MCF 10A (cell line): Measurements from ENCODE around the gene RIOK3. TPM values are rescaled to one million over a fixed set of nuclear protein-coding genes. Genes with fewer than 3 reads are reported as not detected.
"Not testable (repeated sequence)": the region's sequence is repeated elsewhere in the genome, so short reads cannot be mapped to it uniquely, and the experiment has no call there.

ENCODE experiments used
- BruUV-seq: library from RNA; stranded (reverse); fragments of 400-500 nt; replicated peaks from 2 replicates; lab custom pipeline; 2021; lab: Mats Ljungman, UMichigan
- CTCF ChIA-PET: fragments of 300-600 bp; sonication (Branson Sonifier 250); formaldehyde crosslinking; extraction: SDS; loops from one replicate; lab custom pipeline; 2021; ENCODE audit warnings: antibody characterized with exemption, inconsistent platforms; lab: Yijun Ruan, JAX
- POLR2A ChIA-PET: fragments of 300-600, 350-650 bp; sonication (Branson Sonifier 250); formaldehyde crosslinking; extraction: SDS; loops from one replicate; lab custom pipeline; 2020; ENCODE audit warnings: antibody characterized with exemption, inconsistent platforms; lab: Yijun Ruan, JAX
- DNase-seq: peaks from one replicate; pipeline ENCODE4 v3.0.0-alpha.2; 2018; ENCODE audit not compliant: unreplicated experiment
- H3K27ac Mint-ChIP-seq: one replicate; pipeline ENCODE4 v1.8.0; 2022; ENCODE audit warnings: mild to moderate bottlenecking, low read depth, mixed read lengths; ENCODE audit not compliant: unreplicated experiment
- H3K27me3 Mint-ChIP-seq: one replicate; pipeline ENCODE4 v1.8.0; 2022; ENCODE audit warnings: mixed read lengths; ENCODE audit not compliant: insufficient read depth, unreplicated experiment
- H3K36me3 Mint-ChIP-seq: one replicate; pipeline ENCODE4 v1.8.0; 2022; ENCODE audit warnings: mild to moderate bottlenecking, moderate library complexity, mixed read lengths; ENCODE audit not compliant: insufficient read depth, unreplicated experiment
- H3K4me1 Mint-ChIP-seq: one replicate; pipeline ENCODE4 v1.8.0; 2022; ENCODE audit warnings: mixed read lengths; ENCODE audit not compliant: insufficient read depth, unreplicated experiment
- H3K4me3 Mint-ChIP-seq: one replicate; pipeline ENCODE4 v1.8.0; 2022; ENCODE audit warnings: mild to moderate bottlenecking, moderate library complexity, mixed read lengths; ENCODE audit not compliant: unreplicated experiment
- H3K9me3 Mint-ChIP-seq: one replicate; pipeline ENCODE4 v1.8.0; 2022; ENCODE audit warnings: mixed read lengths; ENCODE audit not compliant: unreplicated experiment
- CTCF ChIP-seq: fragments of 200-600 bp; IDR thresholded peaks from one replicate; pipeline ENCODE4 v1.8.0; 2022; ENCODE audit warnings: antibody characterized with exemption, mild to moderate bottlenecking; ENCODE audit not compliant: unreplicated experiment
- intact Hi-C: fragments of 100-400 bp; cut with micrococcal nuclease; formaldehyde crosslinking; loops from 2 replicates; pipeline ENCODE4 v1.14.1; 2022
- total RNA-seq: library from RNA; stranded (reverse); gene quantifications from 2 replicates; pipeline ENCODE4 v1.2.3, GENCODE V29; 2022

The RIOK3 gene
- total RNA-seq, 1 experiment from 2014 or later, result 97.1 TPM

GRCh38 chr18:23421277-23421676 lies 31.8 kb upstream of the RIOK3 start:
- Mint-ChIP-seq H3K4me1 (peaks cover 26% of the 10 kb centered on the region), H3K4me3 (no peak overlapping the region), H3K36me3 (no peaks in the 10 kb centered on the region), H3K27me3 (no peaks in the 10 kb centered on the region), H3K27ac (no peak overlapping the region), H3K9me3 (no peaks in the 10 kb centered on the region)
- BruUV-seq, result no TSS peak
- intact Hi-C loops, result no loop called here
- ChIA-PET CTCF (interaction anchor here (0.7 to 1.1 kb wide), 2 partner anchors 418 to 623 kb away, joined by 3 read pairs; no protein-coding TSS in a partner anchor), POLR2A (interaction anchor here (2.0 to 2.8 kb wide), 2 partner anchors 9 to 32 kb away, joined by 14 to 52 read pairs; partner anchors contain the start of gene RIOK3)
- no peak for DNase-seq
- no peak for TF ChIP-seq CTCF

- POLR2A ChIA-PET, result interaction anchor here (0.6 to 2.8 kb wide), 20 partner anchors 9 to 609 kb away, joined by 3 to 52 read pairs (median 3); partner anchors contain the start of gene RIOK3
- H3K9me3 Mint-ChIP-seq, result no peaks in the 10 kb centered on the region
- H3K4me1 Mint-ChIP-seq, result peaks cover 26% of the 10 kb centered on the region
- peak overlapping the region; percentile 32 for H3K4me3 Mint-ChIP-seq
- CTCF ChIA-PET, result interaction anchor here (0.6 kb wide), 3 partner anchors 13 to 220 kb away, joined by 3 to 5 read pairs (median 3); no protein-coding TSS in a partner anchor
- no TSS peak for BruUV-seq
- no peaks in the 10 kb centered on the region for H3K27me3 Mint-ChIP-seq
- intact Hi-C loops, result loop anchor here (2.0 kb wide), 1 partner anchor 30 kb away; the partner anchor contains the start of gene RIOK3
- TF ChIP-seq CTCF, result no peak
- H3K27ac Mint-ChIP-seq, result peak overlapping the region; percentile 46
- no peaks in the 10 kb centered on the region for H3K36me3 Mint-ChIP-seq
- DNase-seq, result peak; percentile 93
Observed at GRCh38 chr18:23422751-23423418, 30.2 kb upstream of the RIOK3 start.

- H3K4me3 Mint-ChIP-seq, result no peak overlapping the region
- no peaks in the 10 kb centered on the region for H3K9me3 Mint-ChIP-seq
- H3K4me1 Mint-ChIP-seq, result peaks cover 26% of the 10 kb centered on the region
- H3K27me3 Mint-ChIP-seq, result no peaks in the 10 kb centered on the region
- no peak for TF ChIP-seq CTCF
- DNase-seq, result no peak
- intact Hi-C loops, result no loop called here
- ChIA-PET POLR2A (interaction anchor here (0.7 to 0.8 kb wide), 2 partner anchors 18 to 29 kb away, joined by 3 to 4 read pairs; partner anchors contain the start of gene RIOK3), CTCF (interaction anchor here (0.6 kb wide), 1 partner anchor 67 kb away, joined by 4 read pairs; no protein-coding TSS in a partner anchor)
- no peak overlapping the region for H3K27ac Mint-ChIP-seq
- BruUV-seq, result no TSS peak
- H3K36me3 Mint-ChIP-seq, result no peaks in the 10 kb centered on the region
Observed at GRCh38 chr18:23424616-23425015, 28.5 kb upstream of the RIOK3 start.

- H3K4me1 Mint-ChIP-seq, result peaks cover 4% of the 10 kb centered on the region
- BruUV-seq, result no TSS peak
- ChIA-PET POLR2A (interaction anchor here (0.8 kb wide), 1 partner anchor 42 kb away, joined by 3 read pairs; no protein-coding TSS in a partner anchor), CTCF (interaction anchor here (0.6 to 0.7 kb wide), 2 partner anchors 274 to 401 kb away, joined by 4 to 5 read pairs; no protein-coding TSS in a partner anchor)
- H3K9me3 Mint-ChIP-seq, result no peaks in the 10 kb centered on the region
- H3K4me3 Mint-ChIP-seq, result no peak overlapping the region
- no peaks in the 10 kb centered on the region for H3K27me3 Mint-ChIP-seq
- no peak for TF ChIP-seq CTCF
- no peak for DNase-seq
- no peak overlapping the region for H3K27ac Mint-ChIP-seq
- intact Hi-C loops, result no loop called here
- H3K36me3 Mint-ChIP-seq, result peaks cover 6% of the 10 kb centered on the region
Observed at GRCh38 chr18:23428821-23429220, 24.3 kb upstream of the RIOK3 start.

GRCh38 chr18:23429538-23429937 lies 23.5 kb upstream of the RIOK3 start:
- H3K4me3 Mint-ChIP-seq, intact Hi-C loops, H3K4me1 Mint-ChIP-seq, DNase-seq, H3K36me3 Mint-ChIP-seq, H3K27me3 Mint-ChIP-seq, POLR2A ChIA-PET, H3K27ac Mint-ChIP-seq, H3K9me3 Mint-ChIP-seq, BruUV-seq: not testable (repeated sequence)
- CTCF ChIA-PET, result interaction anchor here (0.7 kb wide), 1 partner anchor 273 kb away, joined by 5 read pairs; no protein-coding TSS in a partner anchor
